ENCODE measurements around the gene ITCH. TPM values are rescaled to one million over a fixed set of nuclear protein-coding genes. Genes with fewer than 3 reads are reported as not detected.

ITCH gene
- total RNA-seq, 4 donors from 2014 or later = 37.4 to 48.4 (median 43.4) TPM

GRCh38 chr20:34388000-34388399 is 24.9 kb downstream of the ITCH start:
- no peak for DNase-seq (ENCODE audit: low spot score in 2 of 2)
- H3K27ac ChIP-seq = no peak overlapping the region
- H3K4me3 ChIP-seq = no peak overlapping the region
- no peak for TF ChIP-seq CTCF (IDR thresholded peaks at IDR 0.05)
- TF ChIP-seq EP300 (IDR thresholded peaks at IDR 0.05) = no peak
- TF ChIP-seq POLR2AphosphoS5 (IDR thresholded peaks at IDR 0.05) = no peak
- TF ChIP-seq POLR2A (IDR thresholded peaks at IDR 0.05) = no peak
- peaks cover 27% of the 10 kb centered on the region for H3K4me1 ChIP-seq
- no peaks in the 10 kb centered on the region for H3K27me3 ChIP-seq
- no peaks in the 10 kb centered on the region for H3K9me3 ChIP-seq
- H3K36me3 ChIP-seq = no peaks in the 10 kb centered on the region
- WGBS = 92% methylated on average over 3 of the region's 3 CpGs

- TF ChIP-seq POLR2A (IDR thresholded peaks at IDR 0.05) (no peak), CTCF (IDR thresholded peaks at IDR 0.05) (no peak), EP300 (IDR thresholded peaks at IDR 0.05) (no peak), POLR2AphosphoS5 (IDR thresholded peaks at IDR 0.05) (no peak)
- no peak for DNase-seq (ENCODE audit: low spot score in 2 of 2)
- Histone ChIP-seq H3K4me1 (peaks cover 27% of the 10 kb centered on the region), H3K36me3 (peaks cover 4% of the 10 kb centered on the region), H3K27me3 (no peaks in the 10 kb centered on the region), H3K4me3 (no peak overlapping the region), H3K27ac (no peak overlapping the region), H3K9me3 (no peaks in the 10 kb centered on the region)
- WGBS = 89% methylated on average over 2 of the region's 2 CpGs
Measured at GRCh38 chr20:34388678-34389077, 25.6 kb downstream of the ITCH start.

- WGBS = 54% methylated on average over 2 of the region's 2 CpGs
- H3K27me3 ChIP-seq = no peaks in the 10 kb centered on the region
- H3K27ac ChIP-seq = no peak overlapping the region
Measured at GRCh38 chr20:34389206-34389953, 26.3 kb downstream of the ITCH start.

GRCh38 chr20:34389954-34390555 is 27.0 kb downstream of the ITCH start:
- no peaks in the 10 kb centered on the region for H3K9me3 ChIP-seq
- no peak overlapping the region for H3K27ac ChIP-seq
- peaks cover 27% of the 10 kb centered on the region for H3K4me1 ChIP-seq
- peaks cover 14% of the 10 kb centered on the region for H3K36me3 ChIP-seq
- H3K27me3 ChIP-seq = no peaks in the 10 kb centered on the region
- no peak overlapping the region for H3K4me3 ChIP-seq
- WGBS = 97% methylated on average over 3 of the region's 3 CpGs
- no peak for DNase-seq (ENCODE audit: low spot score in 2 of 2)
- no peak for TF ChIP-seq EP300 (IDR thresholded peaks at IDR 0.05)
- TF ChIP-seq POLR2AphosphoS5 (IDR thresholded peaks at IDR 0.05) = no peak
- no peak for TF ChIP-seq POLR2A (IDR thresholded peaks at IDR 0.05)
- no peak for TF ChIP-seq CTCF (IDR thresholded peaks at IDR 0.05)

More at GRCh38 chr20:34389206-34389953, 26.3 kb downstream of the ITCH start:
- Histone ChIP-seq H3K4me3 (no peak overlapping the region), H3K4me1 (peaks cover 27% of the 10 kb centered on the region), H3K36me3 (peaks cover 7% of the 10 kb centered on the region), H3K9me3 (no peaks in the 10 kb centered on the region)
- DNase-seq (ENCODE audit: low spot score in 2 of 2) = no peak
- no peak for TF ChIP-seq EP300 (IDR thresholded peaks at IDR 0.05)
- TF ChIP-seq POLR2A (IDR thresholded peaks at IDR 0.05) = no peak
- no peak for TF ChIP-seq CTCF (IDR thresholded peaks at IDR 0.05)
- TF ChIP-seq POLR2AphosphoS5 (IDR thresholded peaks at IDR 0.05) = no peak

- TF ChIP-seq POLR2AphosphoS5 (IDR thresholded peaks at IDR 0.05) = no peak
- Histone ChIP-seq H3K4me3 (no peak overlapping the region), H3K36me3 (peaks cover 40% of the 10 kb centered on the region), H3K27ac (no peak overlapping the region), H3K4me1 (peaks cover 5% of the 10 kb centered on the region), H3K27me3 (no peaks in the 10 kb centered on the region), H3K9me3 (no peaks in the 10 kb centered on the region)
- WGBS = 97% methylated on average over 5 of the region's 5 CpGs
- DNase-seq (ENCODE audit: low spot score in 2 of 2) = no peak
Measured at GRCh38 chr20:34396408-34396807, 33.3 kb downstream of the ITCH start.
